Breast epithelium (tissue), 3 donors: Measurements from ENCODE around the gene MLYCD.

ENCODE experiments used
- POLR2A ChIP-seq: fragments of 450-650 bp; IDR thresholded peaks from one replicate; pipeline ENCODE4 v1.6.1; 2016; ENCODE audit warnings: antibody characterized with exemption, mild to moderate bottlenecking, moderate library complexity
- POLR2AphosphoS5 ChIP-seq, 3 donors: sonication (generic); formaldehyde crosslinking; IDR thresholded peaks; one replicate each; pipeline ENCODE4 v1.6.1; 2017; ENCODE audit warnings: antibody characterized with exemption in 3 of 3
- TF ChIP-seq, protein P1 (sequence below), 3 donors: fragments of 450-650 bp; IDR thresholded peaks; one replicate each; pipeline ENCODE4 v1.5.1; 2016 to 2017; ENCODE audit warnings: antibody characterized with exemption in 3 of 3, mild to moderate bottlenecking in 3 of 3, moderate library complexity in 3 of 3

- TF ChIP-seq, protein P1, sequence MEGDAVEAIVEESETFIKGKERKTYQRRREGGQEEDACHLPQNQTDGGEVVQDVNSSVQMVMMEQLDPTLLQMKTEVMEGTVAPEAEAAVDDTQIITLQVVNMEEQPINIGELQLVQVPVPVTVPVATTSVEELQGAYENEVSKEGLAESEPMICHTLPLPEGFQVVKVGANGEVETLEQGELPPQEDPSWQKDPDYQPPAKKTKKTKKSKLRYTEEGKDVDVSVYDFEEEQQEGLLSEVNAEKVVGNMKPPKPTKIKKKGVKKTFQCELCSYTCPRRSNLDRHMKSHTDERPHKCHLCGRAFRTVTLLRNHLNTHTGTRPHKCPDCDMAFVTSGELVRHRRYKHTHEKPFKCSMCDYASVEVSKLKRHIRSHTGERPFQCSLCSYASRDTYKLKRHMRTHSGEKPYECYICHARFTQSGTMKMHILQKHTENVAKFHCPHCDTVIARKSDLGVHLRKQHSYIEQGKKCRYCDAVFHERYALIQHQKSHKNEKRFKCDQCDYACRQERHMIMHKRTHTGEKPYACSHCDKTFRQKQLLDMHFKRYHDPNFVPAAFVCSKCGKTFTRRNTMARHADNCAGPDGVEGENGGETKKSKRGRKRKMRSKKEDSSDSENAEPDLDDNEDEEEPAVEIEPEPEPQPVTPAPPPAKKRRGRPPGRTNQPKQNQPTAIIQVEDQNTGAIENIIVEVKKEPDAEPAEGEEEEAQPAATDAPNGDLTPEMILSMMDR (IDR thresholded peaks at IDR 0.05) = no peak
- TF ChIP-seq POLR2A (no peak), POLR2AphosphoS5 (IDR thresholded peaks at IDR 0.05) (no peak)
Measured at GRCh38 chr16:83946781-83947566, 48.1 kb downstream of the MLYCD start.
